Measurements from ENCODE around the gene ARHGAP42.

Gene ARHGAP42

GRCh38 chr11:100800202-100800601 lies 113.1 kb downstream of the ARHGAP42 start:
- Histone ChIP-seq H3K27ac (ENCODE audit: low read depth, low read length) (no peak overlapping the region), H3K79me2 (ENCODE audit: insufficient read depth, low read length) (no peaks in the 10 kb centered on the region), H3K9me3 (ENCODE audit: insufficient read depth, low read length) (no peaks in the 10 kb centered on the region), H4K20me1 (ENCODE audit: low read depth, low read length) (no peaks in the 10 kb centered on the region), H3K9ac (ENCODE audit: low read length) (no peak overlapping the region), H3K4me3 (ENCODE audit: insufficient read depth, low read length, poor library complexity, severe bottlenecking) (no peak overlapping the region), H3K27me3 (ENCODE audit: low read length) (no peaks in the 10 kb centered on the region), H3F3A (ENCODE audit: insufficient read depth) (no peaks in the 10 kb centered on the region), H2AFZ (ENCODE audit: low read depth, low read length, severe bottlenecking) (no peak overlapping the region), H3K36me3 (ENCODE audit: low read length) (no peaks in the 10 kb centered on the region), H3K4me2 (ENCODE audit: low read depth, low read length, poor library complexity, severe bottlenecking) (no peak overlapping the region), H3K9me2 (replicated peaks; ENCODE audit: insufficient read depth, low read length) (no peaks in the 10 kb centered on the region)
- TF ChIP-seq CTCF (IDR thresholded peaks at IDR 0.05; ENCODE audit: insufficient read depth, low read length, poor library complexity, severe bottlenecking) (no peak), EZH2phosphoT487 (conservative IDR thresholded peaks at IDR 0.05; ENCODE audit: low read length) (no peak)

DNA sequence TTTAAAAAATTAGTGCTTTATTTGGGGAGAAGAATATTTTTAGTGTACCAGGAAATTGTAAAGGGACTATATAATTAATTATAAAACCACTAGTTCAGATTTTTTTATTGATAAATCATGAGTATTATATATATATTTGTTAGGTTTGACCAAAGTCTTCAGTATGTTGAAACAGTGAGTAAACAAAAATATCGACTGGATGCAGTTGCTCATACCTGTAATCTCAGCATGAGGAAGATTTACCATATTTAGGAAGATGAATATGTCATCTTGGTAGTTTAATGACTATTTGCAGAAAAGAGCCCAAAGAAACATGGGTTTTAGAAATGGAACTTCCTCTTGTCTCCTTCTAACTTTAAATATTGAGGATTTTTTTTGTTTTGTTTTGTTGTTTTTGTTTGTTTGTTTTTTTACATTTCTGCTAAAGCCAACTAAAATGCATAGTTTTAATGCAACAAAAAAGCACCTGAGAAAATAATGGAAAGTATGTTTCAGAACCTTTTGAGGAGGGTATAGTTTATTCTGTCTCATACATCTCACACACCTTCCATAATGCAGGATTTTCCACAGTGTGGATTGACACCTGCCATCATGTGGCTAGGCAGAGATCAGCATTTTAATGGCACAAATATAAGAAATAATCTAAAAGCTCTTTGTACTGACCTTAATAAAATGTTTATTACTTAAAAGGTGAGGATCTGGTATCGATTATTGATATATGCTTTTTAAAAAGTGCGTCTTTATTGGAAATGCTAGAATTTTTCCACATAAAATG lies 114.3 kb downstream of the ARHGAP42 start:
- no peaks in the 10 kb centered on the region for H3F3A ChIP-seq (ENCODE audit: insufficient read depth)
- no peak overlapping the region for H3K27ac ChIP-seq (ENCODE audit: low read depth, low read length)
- H3K4me3 ChIP-seq (ENCODE audit: insufficient read depth, low read length, poor library complexity, severe bottlenecking): no peak overlapping the region
- H3K9me2 ChIP-seq (replicated peaks; ENCODE audit: insufficient read depth, low read length): no peaks in the 10 kb centered on the region
- no peak for TF ChIP-seq EZH2phosphoT487 (conservative IDR thresholded peaks at IDR 0.05; ENCODE audit: low read length)
- TF ChIP-seq CTCF (IDR thresholded peaks at IDR 0.05; ENCODE audit: insufficient read depth, low read length, poor library complexity, severe bottlenecking): no peak
- H3K36me3 ChIP-seq (ENCODE audit: low read length): no peaks in the 10 kb centered on the region
- H3K9ac ChIP-seq (ENCODE audit: low read length): no peak overlapping the region
- H3K79me2 ChIP-seq (ENCODE audit: insufficient read depth, low read length): no peaks in the 10 kb centered on the region
- H2AFZ ChIP-seq (ENCODE audit: low read depth, low read length, severe bottlenecking): no peak overlapping the region
- H3K27me3 ChIP-seq (ENCODE audit: low read length): no peaks in the 10 kb centered on the region
- H3K4me2 ChIP-seq (ENCODE audit: low read depth, low read length, poor library complexity, severe bottlenecking): no peak overlapping the region
- H3K9me3 ChIP-seq (ENCODE audit: insufficient read depth, low read length): no peaks in the 10 kb centered on the region
- no peaks in the 10 kb centered on the region for H4K20me1 ChIP-seq (ENCODE audit: low read depth, low read length)

GRCh38 chr11:100805506-100806199 lies 118.6 kb downstream of the ARHGAP42 start:
- Histone ChIP-seq H3K9me3 (ENCODE audit: insufficient read depth, low read length) (no peaks in the 10 kb centered on the region), H3K4me2 (ENCODE audit: low read depth, low read length, poor library complexity, severe bottlenecking) (no peak overlapping the region), H4K20me1 (ENCODE audit: low read depth, low read length) (no peaks in the 10 kb centered on the region), H2AFZ (ENCODE audit: low read depth, low read length, severe bottlenecking) (no peak overlapping the region), H3K27me3 (ENCODE audit: low read length) (no peaks in the 10 kb centered on the region), H3K36me3 (ENCODE audit: low read length) (no peaks in the 10 kb centered on the region), H3K79me2 (ENCODE audit: insufficient read depth, low read length) (no peaks in the 10 kb centered on the region), H3K9ac (ENCODE audit: low read length) (no peak overlapping the region), H3K9me2 (replicated peaks; ENCODE audit: insufficient read depth, low read length) (no peaks in the 10 kb centered on the region), H3K27ac (ENCODE audit: low read depth, low read length) (no peak overlapping the region), H3K4me3 (ENCODE audit: insufficient read depth, low read length, poor library complexity, severe bottlenecking) (no peak overlapping the region), H3F3A (ENCODE audit: insufficient read depth) (no peaks in the 10 kb centered on the region)
- TF ChIP-seq CTCF (IDR thresholded peaks at IDR 0.05; ENCODE audit: insufficient read depth, low read length, poor library complexity, severe bottlenecking): no peak
- no peak for TF ChIP-seq EZH2phosphoT487 (conservative IDR thresholded peaks at IDR 0.05; ENCODE audit: low read length)

Measured in SU-DHL-6 (cell line).